Cortex of kidney (tissue), 1 donor: ENCODE measurements around the gene RALB.

Experiments
- DNase-seq: peaks from one replicate; lab custom pipeline; 2025; lab: John Stamatoyannopoulos, UW

Gene RALB

GRCh38 chr2:120338015-120338414 is 85.4 kb downstream of the RALB start:
- DNase-seq, result no peak

GRCh38 chr2:120341977-120342376 is 89.3 kb downstream of the RALB start:
- no peak for DNase-seq

- DNase-seq, result no peak
Observed at GRCh38 chr2:120342446-120342845, 89.8 kb downstream of the RALB start.

DNA sequence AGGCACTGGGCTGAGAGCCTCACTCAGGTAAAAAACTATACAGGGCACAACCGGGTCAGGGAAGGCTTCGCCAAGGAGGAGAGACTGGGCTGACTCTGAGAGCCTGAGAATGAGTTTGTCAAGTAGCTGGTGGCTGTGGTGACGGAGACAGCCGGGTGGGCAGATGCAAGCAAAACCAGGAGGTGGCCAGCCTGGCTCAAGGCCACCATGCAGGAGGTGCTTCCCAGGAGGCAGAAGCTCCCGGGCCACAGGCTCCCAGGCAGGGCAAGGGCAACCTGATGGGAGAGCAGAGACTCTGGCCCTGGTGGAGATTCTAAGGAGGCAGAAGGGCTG is 90.4 kb downstream of the RALB start:
- no peak for DNase-seq

DNA sequence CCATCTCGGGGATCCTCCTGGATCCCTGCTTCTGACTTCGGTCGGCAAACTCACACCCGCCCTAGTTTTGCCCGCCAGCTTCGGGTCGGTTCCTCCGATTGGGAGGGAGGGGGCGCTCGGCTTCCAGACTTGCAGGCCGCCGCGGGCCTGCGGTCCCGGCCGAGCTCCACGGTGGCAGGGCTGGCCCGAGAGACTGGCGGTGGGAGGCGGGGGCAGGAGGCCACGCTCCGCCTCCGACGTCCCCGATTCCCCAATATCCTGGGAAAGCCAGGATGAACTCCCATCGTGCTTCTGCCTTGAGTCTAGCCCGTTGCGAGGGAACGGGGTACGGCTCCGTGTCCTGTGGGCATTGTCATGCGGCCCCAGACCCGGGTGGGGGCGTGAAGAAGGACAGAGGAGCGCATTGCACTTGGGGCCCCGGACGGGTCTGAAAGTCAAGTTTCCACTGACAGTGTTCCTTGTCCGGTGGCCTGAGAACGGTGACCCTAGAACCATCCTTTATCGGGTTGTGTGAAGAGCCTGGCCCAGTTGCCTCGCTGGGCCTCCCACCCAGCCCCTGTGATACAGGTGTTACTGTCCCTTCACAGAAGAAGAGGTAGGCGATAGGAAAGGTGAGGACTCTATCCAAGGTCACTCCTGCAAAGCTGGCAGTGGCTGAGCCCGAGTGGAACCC is 90.9 kb downstream of the RALB start:
- no peak for DNase-seq
